Measurements from ENCODE around the gene RPL11. TPM values are rescaled to one million over a fixed set of nuclear protein-coding genes. Genes with fewer than 3 reads are reported as not detected.
A peak's percentile ranks its signal among the peaks of the same experiment; 100 is the strongest.

RPL11 gene
- 100 to 1,000 TPM; 609 to 795 (median 740) TPM for total RNA-seq
- total RNA-seq (2013) = 2,871 TPM

DNA sequence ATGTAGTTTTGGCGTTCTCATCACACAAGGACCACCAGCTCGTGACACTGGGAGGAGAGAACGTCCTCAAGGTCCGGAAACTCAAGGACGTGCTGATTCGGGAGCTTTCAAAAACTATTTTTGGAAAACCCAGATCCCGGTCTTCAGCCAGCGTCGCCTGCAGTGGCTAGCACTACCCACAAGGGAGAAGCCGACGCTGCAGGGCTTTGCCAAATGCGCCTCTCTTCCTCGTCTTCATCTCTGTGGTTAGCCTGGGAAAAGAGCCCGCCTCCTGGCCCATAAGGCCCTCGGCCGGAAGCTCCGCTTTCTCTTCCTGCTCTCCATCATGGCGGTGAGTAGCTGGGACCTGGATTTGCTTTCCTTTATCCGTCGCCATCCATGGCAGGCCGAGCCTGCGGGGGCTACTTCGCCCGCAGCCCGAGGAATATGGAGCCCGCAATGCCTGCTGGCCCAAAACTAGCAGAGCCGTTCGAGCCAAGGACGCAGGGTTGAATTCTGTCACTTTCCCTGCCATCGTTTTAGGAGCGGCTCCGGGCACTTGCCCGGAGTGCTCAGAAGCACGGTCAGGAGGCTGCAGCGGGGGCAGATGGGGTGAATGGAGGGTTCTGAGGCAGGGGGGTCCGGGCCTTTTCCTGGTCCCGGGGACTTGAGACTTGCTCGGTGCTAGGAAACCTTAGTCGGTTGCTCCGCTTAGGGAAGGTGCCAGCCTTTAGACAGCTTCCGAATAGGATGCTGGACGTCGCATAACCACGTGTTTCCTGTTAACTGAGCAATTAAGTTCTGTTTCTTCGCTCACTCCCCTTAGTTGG is at the start of gene RPL11:
Gene RPL11, plus strand, starts transcription at position 308 of the 809 bp plus-strand sequence. Its CDS starts 18 bp downstream, at position 326.
- H3K36me3 ChIP-seq (ENCODE audit: control insufficient read depth, insufficient read depth, low read length) = peaks cover 36% of the 10 kb centered on the region
- no peaks in the 10 kb centered on the region for H3K27me3 ChIP-seq (ENCODE audit: control insufficient read depth, insufficient read depth, low read length)
- peak within 1 kb of the TSS; percentile 83 for H3K4me3 ChIP-seq (ENCODE audit: low read length)
- TF ChIP-seq, protein P1, sequence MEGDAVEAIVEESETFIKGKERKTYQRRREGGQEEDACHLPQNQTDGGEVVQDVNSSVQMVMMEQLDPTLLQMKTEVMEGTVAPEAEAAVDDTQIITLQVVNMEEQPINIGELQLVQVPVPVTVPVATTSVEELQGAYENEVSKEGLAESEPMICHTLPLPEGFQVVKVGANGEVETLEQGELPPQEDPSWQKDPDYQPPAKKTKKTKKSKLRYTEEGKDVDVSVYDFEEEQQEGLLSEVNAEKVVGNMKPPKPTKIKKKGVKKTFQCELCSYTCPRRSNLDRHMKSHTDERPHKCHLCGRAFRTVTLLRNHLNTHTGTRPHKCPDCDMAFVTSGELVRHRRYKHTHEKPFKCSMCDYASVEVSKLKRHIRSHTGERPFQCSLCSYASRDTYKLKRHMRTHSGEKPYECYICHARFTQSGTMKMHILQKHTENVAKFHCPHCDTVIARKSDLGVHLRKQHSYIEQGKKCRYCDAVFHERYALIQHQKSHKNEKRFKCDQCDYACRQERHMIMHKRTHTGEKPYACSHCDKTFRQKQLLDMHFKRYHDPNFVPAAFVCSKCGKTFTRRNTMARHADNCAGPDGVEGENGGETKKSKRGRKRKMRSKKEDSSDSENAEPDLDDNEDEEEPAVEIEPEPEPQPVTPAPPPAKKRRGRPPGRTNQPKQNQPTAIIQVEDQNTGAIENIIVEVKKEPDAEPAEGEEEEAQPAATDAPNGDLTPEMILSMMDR (IDR thresholded peaks at IDR 0.05) = peak; percentile 56
- H3K27ac ChIP-seq (ENCODE audit: low read length) = peak within 1 kb of the TSS; percentile 85
- under 1% methylated on average over 45 of the region's 45 CpGs for WGBS (ENCODE audit: insufficient coverage)
- no peaks in the 10 kb centered on the region for H3K9me3 ChIP-seq (ENCODE audit: control insufficient read depth, insufficient read depth, low read length)
- intact Hi-C loops (cut with micrococcal nuclease) = no loop called here
- H3K4me1 Mint-ChIP-seq = peaks cover 46 to 52% of the 10 kb centered on the region in 2 donors
- ATAC-seq (peak; percentile 94 to 97 (median 95)), DNase-seq (peak; percentile 73 to 95)
- H3K4me1 ChIP-seq (ENCODE audit: control insufficient read depth, insufficient read depth, low read length) = peaks cover 20% of the 10 kb centered on the region
- H3K27ac Mint-ChIP-seq = peak within 1 kb of the TSS; percentile 91 to 93
- H3K27me3 Mint-ChIP-seq (ENCODE audit: low read depth in 2 of 2) = no peaks in the 10 kb centered on the region
- peaks cover 22% of the 10 kb centered on the region for H3K36me3 Mint-ChIP-seq
- peak within 1 kb of the TSS; percentile 97 for H3K4me3 Mint-ChIP-seq
- H3K9me3 Mint-ChIP-seq = no peaks in the 10 kb centered on the region

DNA sequence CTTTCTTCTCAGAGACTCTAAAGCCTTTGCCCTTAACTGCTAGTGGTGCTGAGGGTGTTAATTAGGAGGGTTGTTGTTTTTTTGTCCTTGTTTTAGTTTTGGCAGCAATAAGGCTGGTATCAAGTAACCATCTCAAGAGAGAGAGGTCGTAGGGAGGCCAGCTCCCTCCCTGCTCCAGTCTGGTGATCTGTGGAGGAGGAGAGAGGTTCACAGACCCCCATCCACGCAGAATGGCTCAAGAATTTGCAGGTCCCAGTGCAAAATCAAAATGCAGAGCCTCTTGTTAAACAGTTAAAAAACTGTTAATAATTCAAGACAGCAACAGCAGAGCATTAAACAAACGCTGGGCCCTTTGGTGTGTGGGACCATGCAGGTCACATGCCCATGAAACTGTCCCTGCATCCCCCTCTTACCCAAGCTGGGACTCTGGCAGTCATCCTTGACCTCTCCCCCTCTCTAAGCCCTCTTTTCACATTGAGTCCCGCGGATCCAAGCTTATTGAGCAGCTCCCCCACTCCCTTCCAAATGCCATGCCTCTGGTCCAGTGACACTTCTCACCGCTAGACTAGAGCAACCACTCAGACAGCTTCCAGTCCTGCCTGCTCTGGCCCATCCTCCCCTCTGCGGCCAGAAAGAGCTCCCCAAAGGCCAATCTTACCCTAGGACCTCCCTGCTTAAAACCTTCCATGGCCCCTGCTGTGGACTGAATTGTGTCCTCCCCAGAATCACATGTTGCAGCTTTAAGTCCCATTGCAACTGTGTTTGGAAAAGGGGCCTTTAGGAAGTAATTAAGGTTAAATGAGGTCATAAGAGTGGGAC is 47.7 kb upstream of the RPL11 start:
- Mint-ChIP-seq H3K9me3 (no peaks in the 10 kb centered on the region), H3K27me3 (ENCODE audit: low read depth in 2 of 2) (peaks cover 2 to 6% of the 10 kb centered on the region in 2 donors), H3K4me3 (no peak overlapping the region), H3K4me1 (no peaks in the 10 kb centered on the region), H3K36me3 (no peaks in the 10 kb centered on the region), H3K27ac (no peak overlapping the region)
- TF ChIP-seq, protein P1 (IDR thresholded peaks at IDR 0.05) = no peak
- intact Hi-C loops (cut with micrococcal nuclease) = no loop called here
- DNase-seq (no peak), ATAC-seq (no peak)
- Histone ChIP-seq H3K27ac (ENCODE audit: low read length) (no peak overlapping the region), H3K4me3 (ENCODE audit: low read length) (no peak overlapping the region), H3K27me3 (ENCODE audit: control insufficient read depth, insufficient read depth, low read length) (no peaks in the 10 kb centered on the region), H3K9me3 (ENCODE audit: control insufficient read depth, insufficient read depth, low read length) (no peaks in the 10 kb centered on the region), H3K36me3 (ENCODE audit: control insufficient read depth, insufficient read depth, low read length) (no peaks in the 10 kb centered on the region), H3K4me1 (ENCODE audit: control insufficient read depth, insufficient read depth, low read length) (no peaks in the 10 kb centered on the region)
- WGBS (ENCODE audit: insufficient coverage) = 80% methylated on average over 7 of the region's 7 CpGs

GRCh38 chr1:23644555-23644866 is 47.1 kb upstream of the RPL11 start:
- Histone ChIP-seq H3K4me1 (ENCODE audit: control insufficient read depth, insufficient read depth, low read length) (no peaks in the 10 kb centered on the region), H3K4me3 (ENCODE audit: low read length) (no peak overlapping the region), H3K27me3 (ENCODE audit: control insufficient read depth, insufficient read depth, low read length) (no peaks in the 10 kb centered on the region), H3K36me3 (ENCODE audit: control insufficient read depth, insufficient read depth, low read length) (no peaks in the 10 kb centered on the region), H3K27ac (ENCODE audit: low read length) (no peak overlapping the region), H3K9me3 (ENCODE audit: control insufficient read depth, insufficient read depth, low read length) (no peaks in the 10 kb centered on the region)
- ATAC-seq = no peak
- Mint-ChIP-seq H3K27me3 (ENCODE audit: low read depth in 2 of 2) (peaks cover 0 to 3% of the 10 kb centered on the region in 2 donors), H3K4me3 (no peak overlapping the region), H3K27ac (no peak overlapping the region), H3K9me3 (no peaks in the 10 kb centered on the region), H3K4me1 (no peaks in the 10 kb centered on the region), H3K36me3 (no peaks in the 10 kb centered on the region)
- intact Hi-C loops (cut with micrococcal nuclease) = no loop called here
- TF ChIP-seq, protein P1 (IDR thresholded peaks at IDR 0.05) = no peak
- DNase-seq = no peak
- 89% methylated on average over 5 of the region's 5 CpGs for WGBS (ENCODE audit: insufficient coverage)
